Chondrocyte (in vitro differentiated cells): Measurements from ENCODE around the gene ETHE1. TPM values are rescaled to one million over a fixed set of nuclear protein-coding genes. Genes with fewer than 3 reads are reported as not detected.

Source experiments
- DNase-seq: peaks from one replicate; pipeline ENCODE4 v3.0.0; 2021; ENCODE audit warnings: mixed read lengths, low spot score
- H3K27ac Mint-ChIP-seq: one replicate; pipeline ENCODE4 v1.8.0; 2021; ENCODE audit warnings: mild to moderate bottlenecking, moderate library complexity, mixed read lengths; ENCODE audit not compliant: unreplicated experiment
- H3K27me3 Mint-ChIP-seq: 2 replicates; pipeline ENCODE4 v1.8.0; 2021; ENCODE audit warnings: low read depth, mixed read lengths
- H3K36me3 Mint-ChIP-seq: 2 replicates; pipeline ENCODE4 v1.8.0; 2021; ENCODE audit warnings: low read depth, mixed read lengths
- H3K4me1 Mint-ChIP-seq: 2 replicates; pipeline ENCODE4 v1.8.0; 2021; ENCODE audit warnings: low read depth, mild to moderate bottlenecking, mixed read lengths
- H3K4me3 Mint-ChIP-seq: one replicate; pipeline ENCODE4 v1.8.0; 2021; ENCODE audit warnings: mild to moderate bottlenecking, moderate library complexity, mixed read lengths; ENCODE audit not compliant: unreplicated experiment
- H3K9me3 Mint-ChIP-seq: 2 replicates; pipeline ENCODE4 v1.8.0; 2021; ENCODE audit warnings: low read depth, mixed read lengths
- total RNA-seq: library from RNA; stranded (reverse); gene quantifications from 3 replicates; pipeline ENCODE4 v1.2.1, GENCODE V29; 2021
- TF ChIP-seq, protein P1 (sequence below): fragments of 200-600 bp; sonication (generic); IDR thresholded peaks from 2 replicates; pipeline ENCODE4 v1.5.0; 2021; ENCODE audit warnings: antibody characterized with exemption, mild to moderate bottlenecking, moderate library complexity

ETHE1 gene
- total RNA-seq, 1 donor from 2014 or later: 31.5 TPM

DNA sequence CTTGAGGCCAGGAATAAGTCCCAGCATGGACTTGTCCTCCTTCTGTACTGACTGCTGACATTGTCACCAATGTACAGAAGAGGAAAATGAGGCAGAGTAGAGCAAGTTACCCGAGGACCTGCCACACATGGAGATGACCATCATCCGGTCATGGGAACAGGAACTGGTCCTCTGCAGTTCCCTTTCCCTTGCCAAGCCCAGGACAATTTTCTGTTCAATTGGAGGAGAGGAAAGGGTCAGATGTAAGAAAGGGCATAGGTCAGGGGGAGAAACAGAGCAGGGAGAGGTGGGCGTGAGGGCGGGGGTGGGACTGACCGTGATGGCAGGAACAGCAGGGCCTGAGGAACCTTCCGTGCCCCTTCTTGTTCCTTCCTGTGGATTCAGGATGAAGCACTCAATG lies 41.0 kb downstream of the ETHE1 start:
- no peak overlapping the region for H3K27ac Mint-ChIP-seq
- no peak for DNase-seq
- no peaks in the 10 kb centered on the region for H3K36me3 Mint-ChIP-seq
- H3K27me3 Mint-ChIP-seq: no peaks in the 10 kb centered on the region
- no peaks in the 10 kb centered on the region for H3K9me3 Mint-ChIP-seq
- H3K4me3 Mint-ChIP-seq: no peak overlapping the region
- H3K4me1 Mint-ChIP-seq: no peaks in the 10 kb centered on the region
- TF ChIP-seq, protein P1, sequence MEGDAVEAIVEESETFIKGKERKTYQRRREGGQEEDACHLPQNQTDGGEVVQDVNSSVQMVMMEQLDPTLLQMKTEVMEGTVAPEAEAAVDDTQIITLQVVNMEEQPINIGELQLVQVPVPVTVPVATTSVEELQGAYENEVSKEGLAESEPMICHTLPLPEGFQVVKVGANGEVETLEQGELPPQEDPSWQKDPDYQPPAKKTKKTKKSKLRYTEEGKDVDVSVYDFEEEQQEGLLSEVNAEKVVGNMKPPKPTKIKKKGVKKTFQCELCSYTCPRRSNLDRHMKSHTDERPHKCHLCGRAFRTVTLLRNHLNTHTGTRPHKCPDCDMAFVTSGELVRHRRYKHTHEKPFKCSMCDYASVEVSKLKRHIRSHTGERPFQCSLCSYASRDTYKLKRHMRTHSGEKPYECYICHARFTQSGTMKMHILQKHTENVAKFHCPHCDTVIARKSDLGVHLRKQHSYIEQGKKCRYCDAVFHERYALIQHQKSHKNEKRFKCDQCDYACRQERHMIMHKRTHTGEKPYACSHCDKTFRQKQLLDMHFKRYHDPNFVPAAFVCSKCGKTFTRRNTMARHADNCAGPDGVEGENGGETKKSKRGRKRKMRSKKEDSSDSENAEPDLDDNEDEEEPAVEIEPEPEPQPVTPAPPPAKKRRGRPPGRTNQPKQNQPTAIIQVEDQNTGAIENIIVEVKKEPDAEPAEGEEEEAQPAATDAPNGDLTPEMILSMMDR: no peak

DNA sequence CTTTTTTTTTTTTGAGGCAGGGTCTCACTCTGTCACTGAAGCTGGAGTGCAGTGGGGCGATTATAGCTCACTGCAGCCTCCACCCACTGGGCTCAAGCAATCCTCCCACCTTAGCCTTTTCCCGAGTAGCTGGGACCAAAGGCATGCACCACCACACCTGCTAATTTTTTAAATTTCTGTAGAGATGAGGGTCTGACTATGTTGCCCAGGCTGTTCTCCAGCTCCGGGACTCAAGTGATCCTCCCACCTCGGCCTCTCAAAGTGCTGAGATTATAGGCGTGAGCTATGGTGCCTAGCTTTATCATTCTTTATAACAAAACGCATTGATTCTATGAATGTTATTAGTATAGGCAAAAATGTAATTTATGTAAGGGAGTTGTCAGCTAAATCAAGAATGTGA lies 43.7 kb downstream of the ETHE1 start:
- no peak overlapping the region for H3K27ac Mint-ChIP-seq
- no peaks in the 10 kb centered on the region for H3K36me3 Mint-ChIP-seq
- TF ChIP-seq, protein P1: no peak
- H3K4me1 Mint-ChIP-seq: no peaks in the 10 kb centered on the region
- no peak overlapping the region for H3K4me3 Mint-ChIP-seq
- no peaks in the 10 kb centered on the region for H3K9me3 Mint-ChIP-seq
- no peak for DNase-seq
- no peaks in the 10 kb centered on the region for H3K27me3 Mint-ChIP-seq

DNA sequence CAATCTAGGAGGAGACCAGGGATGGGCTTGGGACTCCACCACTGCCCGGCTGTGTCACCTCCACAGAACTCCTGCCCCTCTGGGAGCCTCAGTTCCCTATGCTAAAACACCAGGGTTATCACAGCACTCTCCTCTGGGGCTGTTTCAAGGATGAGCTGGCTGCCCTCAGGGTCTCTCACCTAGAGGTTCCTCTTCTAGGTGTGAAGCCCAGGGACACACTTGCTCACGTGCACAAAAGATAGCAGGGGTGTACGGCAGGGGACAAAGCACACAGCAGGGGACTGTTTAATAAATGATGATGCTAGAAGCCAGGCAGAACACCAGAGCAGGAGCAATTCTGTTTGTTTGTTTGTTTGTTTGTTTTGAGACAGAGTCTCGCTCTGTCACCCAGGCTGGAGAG lies 44.8 kb downstream of the ETHE1 start:
- Mint-ChIP-seq H3K4me3 (no peak overlapping the region), H3K27ac (no peak overlapping the region), H3K27me3 (no peaks in the 10 kb centered on the region), H3K9me3 (no peaks in the 10 kb centered on the region), H3K4me1 (no peaks in the 10 kb centered on the region), H3K36me3 (no peaks in the 10 kb centered on the region)
- TF ChIP-seq, protein P1: no peak
- no peak for DNase-seq

DNA sequence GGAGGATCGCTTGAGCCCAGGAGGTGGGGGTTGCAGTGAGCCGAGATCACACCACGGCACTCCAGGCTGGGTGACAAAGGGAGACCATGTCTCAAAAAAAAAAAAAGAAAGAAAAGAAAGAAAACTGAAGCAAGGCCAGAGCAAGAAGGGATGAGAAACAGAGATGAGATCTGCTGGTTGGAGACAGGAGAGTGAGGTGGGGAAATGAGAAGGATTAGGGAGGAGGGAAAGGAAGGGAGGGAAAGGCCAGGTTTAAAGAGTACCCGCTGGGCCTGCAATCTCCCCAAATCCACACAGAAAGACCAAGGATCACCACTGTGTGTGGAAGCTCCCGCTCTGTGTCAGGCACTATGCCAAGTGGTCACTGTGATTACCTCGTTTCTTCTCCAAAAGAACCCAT lies 45.3 kb downstream of the ETHE1 start:
- DNase-seq: no peak
- Mint-ChIP-seq H3K9me3 (no peaks in the 10 kb centered on the region), H3K27ac (no peak overlapping the region), H3K4me1 (no peaks in the 10 kb centered on the region), H3K36me3 (no peaks in the 10 kb centered on the region), H3K4me3 (no peak overlapping the region), H3K27me3 (no peaks in the 10 kb centered on the region)
- TF ChIP-seq, protein P1: no peak

DNA sequence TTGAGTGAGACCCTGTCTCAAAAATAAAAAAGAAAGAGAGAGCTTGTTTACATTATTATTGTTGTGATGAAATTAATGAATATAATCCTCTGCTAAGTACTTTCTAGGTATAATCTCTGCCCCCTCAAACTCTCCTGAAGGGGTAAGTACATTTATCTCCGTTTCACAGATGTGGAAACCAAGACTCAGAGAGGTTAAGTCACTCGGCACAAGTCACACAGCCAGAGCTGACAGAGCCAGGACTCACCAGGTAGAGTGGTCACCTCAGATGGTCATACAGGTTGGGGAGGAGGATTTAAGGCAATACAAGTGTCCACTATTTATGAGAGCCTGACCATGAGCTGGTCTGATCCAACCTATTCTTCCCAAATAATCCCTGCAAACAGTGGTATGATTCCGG lies 46.4 kb downstream of the ETHE1 start:
- Mint-ChIP-seq H3K9me3 (no peaks in the 10 kb centered on the region), H3K36me3 (no peaks in the 10 kb centered on the region), H3K4me3 (no peak overlapping the region), H3K4me1 (peaks cover 9% of the 10 kb centered on the region), H3K27me3 (no peaks in the 10 kb centered on the region), H3K27ac (no peak overlapping the region)
- DNase-seq: no peak
- TF ChIP-seq, protein P1: no peak
